ENCODE measurements around the gene FBXW7. TPM values are rescaled to one million over a fixed set of nuclear protein-coding genes. Genes with fewer than 3 reads are reported as not detected.

FBXW7 gene
- polyA plus RNA-seq, 1 of the 3 experiments (the other 2 are of a cell fraction), result 7.7 TPM

DNA sequence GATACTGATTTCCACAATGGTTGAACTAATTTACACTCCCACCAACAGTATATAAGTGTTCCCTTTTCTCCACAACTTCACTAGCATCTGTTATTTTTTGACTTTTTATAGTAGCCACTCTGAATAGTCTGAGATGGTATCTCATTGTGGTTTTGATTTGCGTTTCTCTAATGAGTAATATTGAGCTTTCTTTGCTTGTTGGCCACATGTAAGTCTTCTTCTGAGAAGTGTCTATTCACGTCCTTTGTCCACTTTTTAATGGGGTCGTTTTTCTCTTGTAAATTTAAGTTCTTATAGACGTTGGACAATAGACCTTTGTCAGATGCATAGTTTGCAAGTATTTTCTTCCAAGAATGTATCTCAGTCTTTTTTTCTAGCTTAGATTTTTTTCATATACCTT, 10.0 kb downstream of the FBXW7 start:
- H3K9me2 ChIP-seq, result no peaks in the 10 kb centered on the region
- H3K4me3 ChIP-seq (ENCODE audit: low read depth in 2 of 2, low read length in 1 of 2), result no peak overlapping the region
- no peak overlapping the region for H3K27ac ChIP-seq (ENCODE audit: low read depth in 2 of 2, low read length in 1 of 2)
- peaks cover 0 to 6% of the 10 kb centered on the region in 2 experiments for H3K36me3 ChIP-seq (replicated peaks in 1 of 2; ENCODE audit: control insufficient read depth in 1 of 2, insufficient read depth in 2 of 2, low read length in 1 of 2)
- no peak overlapping the region for H2AFZ ChIP-seq (ENCODE audit: low read depth)
- H3K9ac ChIP-seq, result no peak overlapping the region
- peaks cover 46% of the 10 kb centered on the region for H4K20me1 ChIP-seq (ENCODE audit: insufficient read depth)
- peaks cover 5% of the 10 kb centered on the region for H3F3A ChIP-seq (replicated peaks; ENCODE audit: insufficient read depth)
- peak overlapping the region; percentile 26; the same call in 1 of the 2 replicates for H3K4me2 ChIP-seq
- H3K4me1 ChIP-seq (ENCODE audit: control insufficient read depth in 1 of 2, insufficient read depth in 2 of 2, low read depth in 1 of 2, low read length in 1 of 2), result peaks cover 2 to 4% of the 10 kb centered on the region in 2 experiments; a peak in 2 of 4 replicates
- ChIA-PET CTCF (interaction anchor here (1.0 to 2.8 kb wide), 2 partner anchors 26 to 40 kb away, joined by 5 to 14 read pairs; no protein-coding TSS in a partner anchor), POLR2A (no interaction called here)
- H3K9me3 ChIP-seq, result no peaks in the 10 kb centered on the region
- WGBS (ENCODE audit: low lambda C conversion rate), result 63% methylated on average over 4 of the region's 4 CpGs
- H3K79me2 ChIP-seq (ENCODE audit: insufficient read depth), result peaks cover 98% of the 10 kb centered on the region
- DNase-seq, result no peak
- H3K27me3 ChIP-seq (ENCODE audit: insufficient read depth), result no peaks in the 10 kb centered on the region
- TF ChIP-seq, protein P1, sequence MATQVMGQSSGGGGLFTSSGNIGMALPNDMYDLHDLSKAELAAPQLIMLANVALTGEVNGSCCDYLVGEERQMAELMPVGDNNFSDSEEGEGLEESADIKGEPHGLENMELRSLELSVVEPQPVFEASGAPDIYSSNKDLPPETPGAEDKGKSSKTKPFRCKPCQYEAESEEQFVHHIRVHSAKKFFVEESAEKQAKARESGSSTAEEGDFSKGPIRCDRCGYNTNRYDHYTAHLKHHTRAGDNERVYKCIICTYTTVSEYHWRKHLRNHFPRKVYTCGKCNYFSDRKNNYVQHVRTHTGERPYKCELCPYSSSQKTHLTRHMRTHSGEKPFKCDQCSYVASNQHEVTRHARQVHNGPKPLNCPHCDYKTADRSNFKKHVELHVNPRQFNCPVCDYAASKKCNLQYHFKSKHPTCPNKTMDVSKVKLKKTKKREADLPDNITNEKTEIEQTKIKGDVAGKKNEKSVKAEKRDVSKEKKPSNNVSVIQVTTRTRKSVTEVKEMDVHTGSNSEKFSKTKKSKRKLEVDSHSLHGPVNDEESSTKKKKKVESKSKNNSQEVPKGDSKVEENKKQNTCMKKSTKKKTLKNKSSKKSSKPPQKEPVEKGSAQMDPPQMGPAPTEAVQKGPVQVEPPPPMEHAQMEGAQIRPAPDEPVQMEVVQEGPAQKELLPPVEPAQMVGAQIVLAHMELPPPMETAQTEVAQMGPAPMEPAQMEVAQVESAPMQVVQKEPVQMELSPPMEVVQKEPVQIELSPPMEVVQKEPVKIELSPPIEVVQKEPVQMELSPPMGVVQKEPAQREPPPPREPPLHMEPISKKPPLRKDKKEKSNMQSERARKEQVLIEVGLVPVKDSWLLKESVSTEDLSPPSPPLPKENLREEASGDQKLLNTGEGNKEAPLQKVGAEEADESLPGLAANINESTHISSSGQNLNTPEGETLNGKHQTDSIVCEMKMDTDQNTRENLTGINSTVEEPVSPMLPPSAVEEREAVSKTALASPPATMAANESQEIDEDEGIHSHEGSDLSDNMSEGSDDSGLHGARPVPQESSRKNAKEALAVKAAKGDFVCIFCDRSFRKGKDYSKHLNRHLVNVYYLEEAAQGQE (IDR thresholded peaks at IDR 0.05; ENCODE audit: low read depth, low read length), result no peak
- TF ChIP-seq FOSL2 (IDR thresholded peaks at IDR 0.05; ENCODE audit: borderline replicate concordance, low read depth), result no peak

DNA sequence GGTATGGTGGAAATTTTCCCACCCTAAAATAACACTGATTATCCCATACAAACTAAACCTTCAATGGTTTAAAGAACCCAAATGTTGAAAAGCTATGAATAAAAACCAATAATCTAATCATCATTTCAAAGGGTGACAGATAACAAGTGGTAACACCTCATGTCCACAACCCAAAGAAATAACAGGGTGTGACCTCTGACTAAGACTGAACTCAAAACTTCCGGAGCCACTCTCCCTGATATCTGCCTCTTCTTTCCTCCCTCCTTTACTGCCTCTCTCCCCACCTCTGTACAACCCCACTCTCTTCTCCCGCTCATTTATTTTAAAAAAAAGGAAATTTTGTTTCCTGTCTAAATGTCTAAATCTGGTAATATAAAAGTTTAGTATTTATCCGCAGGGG, 11.5 kb downstream of the FBXW7 start:
- 90% methylated on average over 3 of the region's 3 CpGs for whole genome bisulfite sequencing (ENCODE audit: low lambda C conversion rate)
- H3K9me3 ChIP-seq, result no peaks in the 10 kb centered on the region
- no peak overlapping the region for H2AFZ ChIP-seq (ENCODE audit: low read depth)
- no peak overlapping the region for H3K4me3 ChIP-seq (ENCODE audit: low read depth in 2 of 2, low read length in 1 of 2)
- H3K4me2 ChIP-seq, result no peak overlapping the region
- peaks cover 35% of the 10 kb centered on the region for H4K20me1 ChIP-seq (ENCODE audit: insufficient read depth)
- peaks cover 2 to 4% of the 10 kb centered on the region in 2 experiments; a peak in 2 of 4 replicates for H3K4me1 ChIP-seq (ENCODE audit: control insufficient read depth in 1 of 2, insufficient read depth in 2 of 2, low read depth in 1 of 2, low read length in 1 of 2)
- no peak for DNase-seq
- POLR2A ChIA-PET, result no interaction called here
- H3K9ac ChIP-seq, result no peak overlapping the region
- H3K36me3 ChIP-seq (replicated peaks in 1 of 2; ENCODE audit: control insufficient read depth in 1 of 2, insufficient read depth in 2 of 2, low read length in 1 of 2), result no peaks in the 10 kb centered on the region
- H3K9me2 ChIP-seq, result no peaks in the 10 kb centered on the region
- peaks cover 98% of the 10 kb centered on the region for H3K79me2 ChIP-seq (ENCODE audit: insufficient read depth)
- CTCF ChIA-PET, result interaction anchor here (0.6 to 4.3 kb wide), 4 partner anchors 10 to 24 kb away, joined by 3 to 42 read pairs (median 8); no protein-coding TSS in a partner anchor
- H3F3A ChIP-seq (replicated peaks; ENCODE audit: insufficient read depth), result peaks cover 5% of the 10 kb centered on the region
- H3K27me3 ChIP-seq (ENCODE audit: insufficient read depth), result no peaks in the 10 kb centered on the region
- no peak overlapping the region for H3K27ac ChIP-seq (ENCODE audit: low read depth in 2 of 2, low read length in 1 of 2)
- TF ChIP-seq YY1 (IDR thresholded peaks at IDR 0.05; ENCODE audit: low read depth), result no peak
- no peak for TF ChIP-seq TAF1 (IDR thresholded peaks at IDR 0.05; ENCODE audit: borderline replicate concordance, low read depth, low read length)
- TF ChIP-seq, protein P2, sequence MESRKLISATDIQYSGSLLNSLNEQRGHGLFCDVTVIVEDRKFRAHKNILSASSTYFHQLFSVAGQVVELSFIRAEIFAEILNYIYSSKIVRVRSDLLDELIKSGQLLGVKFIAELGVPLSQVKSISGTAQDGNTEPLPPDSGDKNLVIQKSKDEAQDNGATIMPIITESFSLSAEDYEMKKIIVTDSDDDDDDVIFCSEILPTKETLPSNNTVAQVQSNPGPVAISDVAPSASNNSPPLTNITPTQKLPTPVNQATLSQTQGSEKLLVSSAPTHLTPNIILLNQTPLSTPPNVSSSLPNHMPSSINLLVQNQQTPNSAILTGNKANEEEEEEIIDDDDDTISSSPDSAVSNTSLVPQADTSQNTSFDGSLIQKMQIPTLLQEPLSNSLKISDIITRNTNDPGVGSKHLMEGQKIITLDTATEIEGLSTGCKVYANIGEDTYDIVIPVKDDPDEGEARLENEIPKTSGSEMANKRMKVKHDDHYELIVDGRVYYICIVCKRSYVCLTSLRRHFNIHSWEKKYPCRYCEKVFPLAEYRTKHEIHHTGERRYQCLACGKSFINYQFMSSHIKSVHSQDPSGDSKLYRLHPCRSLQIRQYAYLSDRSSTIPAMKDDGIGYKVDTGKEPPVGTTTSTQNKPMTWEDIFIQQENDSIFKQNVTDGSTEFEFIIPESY (IDR thresholded peaks at IDR 0.05; ENCODE audit: borderline replicate concordance, low read depth), result no peak
- TF ChIP-seq, protein P3, sequence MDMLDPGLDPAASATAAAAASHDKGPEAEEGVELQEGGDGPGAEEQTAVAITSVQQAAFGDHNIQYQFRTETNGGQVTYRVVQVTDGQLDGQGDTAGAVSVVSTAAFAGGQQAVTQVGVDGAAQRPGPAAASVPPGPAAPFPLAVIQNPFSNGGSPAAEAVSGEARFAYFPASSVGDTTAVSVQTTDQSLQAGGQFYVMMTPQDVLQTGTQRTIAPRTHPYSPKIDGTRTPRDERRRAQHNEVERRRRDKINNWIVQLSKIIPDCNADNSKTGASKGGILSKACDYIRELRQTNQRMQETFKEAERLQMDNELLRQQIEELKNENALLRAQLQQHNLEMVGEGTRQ (IDR thresholded peaks at IDR 0.05; ENCODE audit: borderline replicate concordance, low read depth, low read length), result no peak
- no peak for TF ChIP-seq GABPA (IDR thresholded peaks at IDR 0.05; ENCODE audit: low read depth)
- TF ChIP-seq TEAD4 (IDR thresholded peaks at IDR 0.05; ENCODE audit: borderline replicate concordance, insufficient read depth), result no peak
